NB4 (cell line): ENCODE measurements around the gene CAMK2B.

Experiments
- DNase-seq: peaks from one replicate; pipeline ENCODE4 v3.0.0; 2010; ENCODE audit warnings: low read depth
- H3K4me3 ChIP-seq: one replicate; pipeline ENCODE4 v1.5.1; 2011; ENCODE audit warnings: mild to moderate bottlenecking, low read depth, low read length, moderate library complexity
- CTCF ChIP-seq: IDR thresholded peaks from one replicate; pipeline ENCODE4 v1.5.1; 2012; ENCODE audit warnings: low read depth, low read length
- MAX ChIP-seq: IDR thresholded peaks from 2 replicates; pipeline ENCODE4 v1.6.1; 2011; ENCODE audit warnings: low read depth, low read length
- MYC ChIP-seq: IDR thresholded peaks from 2 replicates; pipeline ENCODE4 v1.6.1; 2011; ENCODE audit warnings: low read depth, low read length
- POLR2A ChIP-seq: IDR thresholded peaks from 2 replicates; pipeline ENCODE4 v1.6.1; 2011; ENCODE audit warnings: mild to moderate bottlenecking; ENCODE audit not compliant: insufficient read length; ENCODE audit errors: extremely low read depth

The CAMK2B gene

DNA sequence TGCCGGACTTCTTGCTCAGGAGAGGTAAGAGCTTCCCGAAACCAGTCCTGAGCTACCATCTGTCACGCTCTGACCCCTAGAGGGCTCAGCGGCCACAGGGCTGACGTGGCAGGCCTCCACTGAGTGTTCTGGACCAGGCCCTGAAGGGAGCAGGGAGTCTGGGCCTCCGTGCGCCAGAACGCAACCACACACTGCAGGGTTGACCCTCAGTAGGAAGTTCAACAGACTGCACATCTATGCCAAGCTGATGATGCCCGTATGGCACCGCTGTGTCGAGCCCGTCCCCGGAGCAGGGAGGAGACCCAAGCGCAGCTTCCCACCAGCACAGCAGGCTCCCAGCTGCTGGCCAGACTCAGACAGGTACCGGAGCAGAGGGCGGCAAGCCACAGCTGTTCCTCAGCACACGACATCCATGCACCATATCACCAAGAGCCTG is 39.2 kb downstream of the CAMK2B start:
- DNase-seq = no peak
- TF ChIP-seq POLR2A = no peak
- TF ChIP-seq MAX = no peak
- TF ChIP-seq CTCF = no peak
- TF ChIP-seq MYC = no peak
- H3K4me3 ChIP-seq = no peak overlapping the region

- DNase-seq = no peak
- no peak overlapping the region for H3K4me3 ChIP-seq
- TF ChIP-seq MAX (no peak), CTCF (no peak), MYC (no peak), POLR2A (no peak)
Observed at GRCh38 chr7:44285561-44285960, 39.8 kb downstream of the CAMK2B start.

- DNase-seq = no peak
- H3K4me3 ChIP-seq = no peak overlapping the region
- no peak for TF ChIP-seq MAX
- TF ChIP-seq POLR2A = no peak
- TF ChIP-seq CTCF = no peak
- no peak for TF ChIP-seq MYC
Observed at GRCh38 chr7:44284881-44285541, 40.4 kb downstream of the CAMK2B start.

DNA sequence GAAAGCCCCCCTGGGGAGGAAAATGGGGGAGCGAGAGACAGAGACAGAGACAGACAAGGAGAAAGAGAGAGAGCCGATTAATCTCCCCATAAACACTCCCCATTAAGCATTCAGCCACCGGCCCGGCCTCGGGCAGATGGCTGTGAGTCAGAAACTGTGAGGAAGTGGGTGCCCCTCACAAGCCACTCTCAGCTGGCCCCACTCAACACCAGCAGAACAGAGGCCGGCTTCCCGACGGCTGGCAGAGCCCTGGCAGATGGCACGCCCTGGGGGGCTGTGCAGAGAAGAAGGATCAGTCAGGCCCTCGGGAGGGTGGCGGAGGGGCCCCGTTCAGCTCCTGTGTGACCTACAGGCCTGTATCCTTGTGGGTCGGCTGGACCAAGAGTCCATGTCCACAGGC is 41.2 kb downstream of the CAMK2B start:
- no peak overlapping the region for H3K4me3 ChIP-seq
- TF ChIP-seq MYC (no peak), POLR2A (no peak), CTCF (no peak), MAX (no peak)
- peak; percentile 57 for DNase-seq

DNA sequence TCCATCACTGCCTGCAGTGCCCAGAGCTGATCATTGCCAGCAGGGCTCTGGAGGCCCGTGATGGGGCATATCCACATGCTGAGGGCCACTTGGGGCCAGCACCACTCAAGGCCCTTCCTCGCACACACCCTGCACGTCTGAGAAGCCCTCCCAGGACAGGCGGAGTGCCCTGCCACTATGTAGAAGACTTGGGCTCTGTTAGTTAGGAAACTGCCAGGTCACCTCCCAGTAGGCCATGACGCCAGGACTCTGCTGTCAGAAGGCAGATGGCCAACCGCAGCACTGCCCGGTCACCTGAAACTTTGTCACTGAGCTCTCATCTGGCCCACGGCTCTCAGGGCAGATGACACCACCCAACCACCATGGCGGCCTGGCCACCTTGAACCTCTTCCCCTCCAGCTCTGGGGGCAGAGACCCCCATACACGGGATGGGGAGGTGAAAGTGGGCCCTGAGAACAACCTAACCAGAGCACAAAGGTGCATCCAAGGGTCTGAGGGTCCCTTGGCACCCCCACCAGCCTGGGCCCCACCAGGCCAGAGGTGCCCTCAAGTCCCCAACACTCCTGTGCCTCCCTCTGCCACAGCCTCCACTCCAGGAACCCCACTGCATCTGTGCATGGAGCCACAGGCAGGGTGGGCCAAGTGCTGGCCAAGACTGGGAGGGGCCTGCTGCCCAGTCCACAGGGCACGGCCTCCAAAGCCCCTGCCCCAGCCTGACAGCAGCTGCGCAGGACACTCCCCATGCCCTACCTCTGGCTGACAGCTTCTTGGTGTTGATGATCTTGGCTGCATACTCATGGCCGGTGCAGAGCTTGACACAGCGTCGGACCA is 41.8 kb downstream of the CAMK2B start:
- TF ChIP-seq MYC (no peak), MAX (no peak), POLR2A (no peak), CTCF (no peak)
- DNase-seq = no peak
- no peak overlapping the region for H3K4me3 ChIP-seq
